ENCODE measurements around the gene RNF38.
"Not testable (repeated sequence)": the region's sequence is repeated elsewhere in the genome, so short reads cannot be mapped to it uniquely, and the experiment has no call there.

RNF38 gene

DNA sequence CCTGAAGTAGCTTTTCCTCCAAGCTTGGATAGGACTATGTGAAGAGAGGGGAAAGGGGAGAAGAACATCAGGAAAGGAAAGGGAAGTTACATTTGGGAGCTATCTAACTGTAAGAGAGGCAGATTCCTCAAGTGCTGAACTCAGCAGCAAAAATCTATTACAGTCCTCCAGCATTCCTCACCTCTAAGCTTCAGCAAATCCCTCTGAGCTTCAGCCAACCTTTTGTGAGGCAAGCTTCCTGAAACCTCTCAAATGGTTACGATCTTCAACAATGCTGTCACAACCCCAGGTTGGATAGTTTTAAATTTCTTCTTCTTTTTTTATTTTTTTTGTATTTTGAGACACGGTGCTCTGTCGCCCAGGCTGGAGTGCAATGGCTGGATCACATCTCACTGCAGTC lies 2.5 kb upstream of the RNF38 start:
- DNase-seq, result no peak

DNA sequence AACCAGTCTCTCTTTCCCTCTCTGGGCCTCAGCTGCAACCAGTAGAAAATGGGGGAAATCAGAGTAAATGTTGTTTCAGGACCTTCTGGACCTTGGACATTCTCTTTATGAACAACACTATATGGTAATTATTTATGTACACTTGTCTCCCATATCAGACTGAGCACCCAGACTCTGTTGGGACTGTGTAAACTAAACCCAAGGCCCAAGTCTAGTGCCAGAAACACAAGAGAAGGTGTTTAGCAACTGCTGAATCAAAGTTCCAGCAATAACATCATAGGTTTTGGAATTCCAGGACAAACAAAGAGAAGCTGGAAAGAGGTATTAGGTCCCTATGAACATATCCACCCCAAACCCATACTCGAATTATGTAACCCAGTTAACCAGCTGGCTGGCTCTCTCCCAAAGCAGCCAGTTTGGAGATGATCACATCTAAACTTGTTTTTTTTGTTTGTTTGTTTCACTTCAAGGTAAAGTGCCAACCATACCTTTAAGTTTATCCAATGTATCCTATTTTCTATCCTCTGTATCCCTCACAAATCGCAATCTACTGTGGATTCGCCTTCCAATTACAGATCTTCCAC lies 1.9 kb upstream of the RNF38 start:
- DNase-seq, result no peak

DNA sequence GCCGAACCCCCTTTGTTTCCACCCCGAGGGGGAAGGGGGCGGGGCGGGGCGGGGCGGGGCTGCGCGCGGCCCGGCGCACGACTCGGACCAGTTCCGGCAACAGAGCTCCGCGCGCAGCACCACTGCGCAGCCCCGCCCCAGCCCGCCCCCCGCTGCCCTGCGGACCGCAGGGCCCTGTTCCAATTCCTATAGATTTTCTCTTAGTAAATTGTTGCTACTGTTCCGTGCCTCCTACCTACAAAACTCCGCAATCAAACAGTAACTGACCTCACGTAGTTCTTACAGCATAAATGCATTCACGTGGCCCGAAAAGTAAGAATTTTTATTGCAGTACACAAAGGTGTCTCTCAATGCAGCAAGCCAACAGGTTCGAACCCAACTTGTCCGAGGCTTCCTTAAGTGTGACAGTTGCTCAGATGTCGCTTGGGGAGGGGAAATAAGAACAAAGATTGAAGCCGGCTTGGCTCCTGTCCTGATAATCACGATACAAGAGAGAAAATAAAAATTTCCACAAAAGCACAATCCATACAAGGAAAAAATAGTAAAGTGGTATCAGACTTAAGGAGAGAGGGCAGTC lies 1.2 kb upstream of the RNF38 start:
- peak; percentile 83 for DNase-seq

DNA sequence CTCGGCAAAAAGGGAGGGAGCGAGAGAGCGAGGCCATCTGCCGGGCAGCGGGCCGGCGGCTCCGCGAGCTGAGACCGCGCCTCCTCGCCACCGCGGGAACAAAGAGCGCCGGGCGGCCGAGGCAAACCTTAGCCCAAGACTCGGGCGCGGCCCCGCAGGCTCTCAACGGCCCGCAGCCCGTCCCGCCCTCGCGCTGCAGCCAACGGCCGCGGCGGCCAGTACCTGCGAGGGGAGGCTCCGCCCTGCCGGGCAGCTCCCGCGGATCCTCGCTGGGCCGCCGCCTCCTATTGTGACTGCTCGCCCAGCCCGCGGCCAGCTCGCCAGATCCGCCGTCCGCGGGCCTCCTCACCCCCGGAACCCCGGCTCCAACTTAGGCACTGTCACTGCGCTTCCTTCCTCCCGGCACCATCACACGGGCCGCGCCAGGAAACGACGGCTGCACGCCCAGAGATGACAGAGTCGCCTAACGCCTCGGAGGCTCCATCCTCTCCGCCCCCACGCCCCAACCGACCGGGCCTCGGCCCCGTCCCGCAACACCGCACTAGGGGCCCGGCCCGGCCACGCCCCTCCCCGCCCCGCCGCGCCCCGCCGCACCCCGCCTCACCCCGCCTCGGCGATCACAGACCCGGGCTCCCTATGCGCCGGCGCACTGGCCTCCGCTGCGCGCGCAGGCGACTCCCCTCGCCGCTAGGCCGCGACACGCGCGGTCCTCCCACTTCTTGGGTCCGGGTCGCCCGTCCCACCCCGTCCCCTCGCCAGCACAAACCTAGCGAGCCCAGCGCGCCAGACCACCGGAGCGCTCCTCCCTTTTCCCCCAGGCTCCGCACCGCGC lies 479 bp upstream of the RNF38 start:
- peak; percentile 83 for DNase-seq

DNA sequence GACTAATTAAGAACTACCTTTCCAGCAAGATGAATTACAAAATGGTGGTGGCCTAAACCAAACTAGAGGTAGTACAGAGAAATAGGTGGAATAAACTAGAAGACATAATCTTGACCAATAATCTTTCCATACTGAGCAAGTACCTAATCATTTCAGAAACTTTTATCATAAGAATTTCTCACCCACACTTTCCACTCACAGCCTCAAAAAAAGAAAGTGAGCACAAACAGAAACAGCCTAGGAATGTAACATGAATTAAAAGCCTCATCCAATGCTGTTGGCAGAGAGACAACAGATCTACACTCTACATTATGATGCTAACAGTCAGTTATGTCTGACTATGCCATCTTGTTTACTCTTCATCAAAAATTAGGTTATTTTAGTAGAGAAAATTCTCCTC lies 1.3 kb downstream of the RNF38 start:
- DNase-seq, result no peak

DNA sequence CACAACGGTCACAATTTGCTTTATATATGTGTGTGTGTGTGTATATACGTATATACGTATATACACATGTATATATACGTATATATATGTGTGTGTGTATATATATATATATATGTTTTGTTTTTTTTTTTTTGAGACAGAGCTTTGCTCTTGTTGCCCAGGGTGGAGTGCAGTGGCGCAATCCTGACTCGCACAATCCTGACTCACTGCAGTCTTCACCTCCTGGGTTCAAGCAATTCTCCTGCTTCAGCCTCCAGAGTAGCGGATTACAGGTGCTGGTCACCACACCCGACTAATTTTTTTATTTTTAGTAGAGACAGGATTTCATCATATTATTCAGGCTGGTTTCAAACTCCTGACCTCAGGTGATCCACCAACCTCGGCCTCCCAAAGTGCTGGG lies 3.1 kb downstream of the RNF38 start:
- DNase-seq, result no peak

DNA sequence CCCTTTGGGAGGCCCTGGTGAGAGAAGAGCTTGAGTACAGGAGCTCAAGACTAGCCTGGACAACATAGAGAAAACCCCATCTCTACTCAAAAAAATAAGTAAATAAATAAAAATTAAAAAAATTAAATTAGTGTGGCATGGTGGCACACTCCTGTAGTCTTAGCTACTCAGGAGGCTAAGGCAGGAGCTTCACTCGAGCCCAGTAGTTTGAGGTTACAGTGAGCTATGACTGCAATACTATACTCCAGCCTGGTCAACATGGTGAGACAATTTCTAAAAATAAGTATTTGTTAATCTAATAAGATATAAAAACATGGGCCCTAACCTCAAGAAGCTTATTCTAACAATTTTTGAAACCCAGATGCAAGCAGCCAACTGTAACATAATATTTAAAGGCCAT lies 7.6 kb downstream of the RNF38 start:
- no peak for DNase-seq

DNA sequence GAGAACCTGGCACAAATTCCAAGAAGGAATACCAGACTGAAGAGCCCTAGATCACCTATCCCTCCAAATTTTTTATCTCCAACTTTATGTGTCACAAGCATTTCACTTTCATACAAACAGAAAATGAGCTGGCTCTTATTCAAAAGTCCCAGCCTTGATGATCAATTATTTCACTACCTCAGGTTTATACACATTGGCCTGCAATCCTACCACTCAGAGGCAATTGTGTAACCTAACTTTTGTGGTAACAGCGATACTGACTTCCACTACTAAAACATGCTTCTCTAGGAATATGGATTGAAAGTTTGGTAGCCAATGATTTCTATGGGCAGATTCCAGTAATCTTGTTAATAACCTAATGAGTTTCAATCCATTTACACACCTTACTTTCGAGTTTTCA lies 10.5 kb downstream of the RNF38 start:
- DNase-seq, result no peak

DNA sequence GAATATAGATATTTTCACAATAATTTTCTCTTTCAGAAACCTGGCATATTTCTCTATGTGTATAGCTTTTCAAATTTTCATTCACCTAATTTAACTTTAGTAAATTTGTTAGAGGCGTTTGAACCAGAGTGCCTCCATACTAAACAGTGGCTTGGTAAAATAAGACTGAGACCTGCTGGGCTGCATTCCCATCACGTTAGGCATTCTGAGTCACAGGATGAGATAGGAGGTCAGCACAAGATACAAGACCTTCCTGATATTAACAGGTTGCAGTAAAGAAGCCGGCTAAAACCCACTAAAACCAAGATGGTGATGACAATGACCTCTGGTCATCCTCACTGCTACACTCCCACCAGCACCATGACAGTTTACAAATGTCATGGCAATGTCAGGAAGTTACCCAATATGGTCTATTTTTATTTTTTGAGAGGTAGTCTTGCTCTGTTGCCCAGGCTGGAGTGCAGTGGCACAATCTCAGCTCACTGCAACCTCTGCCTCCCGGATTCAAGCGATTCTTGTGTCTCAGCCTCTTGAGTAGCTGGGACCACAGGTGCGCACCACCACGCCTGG lies 13.6 kb downstream of the RNF38 start:
- not testable (repeated sequence) for DNase-seq

DNA sequence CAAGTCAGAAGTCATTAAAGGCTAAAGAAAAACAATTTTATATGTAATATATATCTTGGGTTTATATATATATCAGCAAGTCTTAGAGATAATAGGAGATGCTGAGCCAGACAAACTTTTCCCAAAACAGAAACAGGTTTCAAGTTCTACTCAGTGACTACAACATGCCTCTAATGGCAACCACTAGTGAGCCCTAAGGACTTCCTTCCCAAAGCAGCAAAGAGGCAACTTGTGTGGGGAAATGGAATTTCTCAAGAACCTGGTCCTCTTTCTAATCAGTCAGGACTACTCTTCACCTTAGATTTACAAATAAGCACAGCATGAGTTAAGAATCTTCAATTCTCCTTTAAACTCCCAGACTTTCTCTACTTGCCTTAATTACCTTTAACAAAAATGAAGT lies 17.6 kb downstream of the RNF38 start:
- DNase-seq, result no peak

DNA sequence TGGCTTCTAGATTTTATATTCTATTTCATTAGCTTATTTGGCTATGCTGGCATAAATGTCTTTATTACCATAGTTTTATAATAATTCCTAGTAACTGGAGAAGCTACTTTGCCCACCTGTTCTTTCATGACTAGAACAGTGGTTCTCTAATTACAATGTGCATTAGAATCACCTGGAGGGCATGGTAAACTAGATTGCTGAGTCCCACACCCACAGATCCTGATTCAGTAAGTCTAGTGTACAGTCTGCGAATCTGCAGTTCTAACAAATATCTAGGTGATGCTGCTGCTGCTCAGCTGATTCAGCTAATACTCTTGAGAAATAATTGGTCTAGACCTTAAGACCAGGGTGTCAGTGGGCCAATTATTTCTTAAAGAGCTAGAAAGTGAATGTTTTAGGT lies 35.5 kb downstream of the RNF38 start:
- no peak for DNase-seq

DNA sequence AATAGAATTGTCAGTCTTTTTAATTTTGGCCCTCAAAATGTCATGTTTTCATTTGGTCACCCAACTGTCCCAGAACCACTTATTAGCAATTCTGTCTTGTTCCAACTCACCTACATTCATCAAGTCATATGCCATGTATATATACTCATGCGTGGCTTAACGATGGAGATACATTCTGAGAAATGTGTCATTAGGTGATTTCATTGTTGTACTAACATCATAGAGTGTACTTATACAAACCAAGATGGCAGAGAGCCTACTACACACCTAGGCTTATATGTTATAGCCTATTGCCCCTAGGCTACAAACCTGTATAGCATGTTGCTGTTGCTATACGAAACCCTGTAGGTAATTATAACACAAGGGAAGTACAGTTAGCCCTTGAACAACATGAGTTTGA lies 36.6 kb downstream of the RNF38 start:
- DNase-seq, result no peak

DNA sequence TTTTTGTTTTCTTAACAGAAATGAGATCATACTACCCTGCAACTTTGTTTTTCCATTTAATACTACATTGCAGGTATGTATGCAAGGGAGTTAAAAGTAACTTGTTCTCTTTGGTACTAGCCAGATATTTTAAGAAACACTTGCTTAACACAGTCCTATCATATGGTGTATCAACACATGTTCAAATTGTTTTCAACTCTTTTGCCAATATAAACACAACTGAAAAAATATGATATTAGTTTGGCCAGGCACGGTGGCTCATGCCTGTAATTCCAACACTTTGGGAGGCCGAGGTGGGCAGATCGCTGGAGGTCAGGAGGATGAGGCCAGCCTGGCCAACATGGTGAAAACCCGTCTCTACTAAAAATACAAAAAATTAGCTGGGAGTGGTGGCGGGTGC lies 41.6 kb downstream of the RNF38 start:
- no peak for DNase-seq

DNA sequence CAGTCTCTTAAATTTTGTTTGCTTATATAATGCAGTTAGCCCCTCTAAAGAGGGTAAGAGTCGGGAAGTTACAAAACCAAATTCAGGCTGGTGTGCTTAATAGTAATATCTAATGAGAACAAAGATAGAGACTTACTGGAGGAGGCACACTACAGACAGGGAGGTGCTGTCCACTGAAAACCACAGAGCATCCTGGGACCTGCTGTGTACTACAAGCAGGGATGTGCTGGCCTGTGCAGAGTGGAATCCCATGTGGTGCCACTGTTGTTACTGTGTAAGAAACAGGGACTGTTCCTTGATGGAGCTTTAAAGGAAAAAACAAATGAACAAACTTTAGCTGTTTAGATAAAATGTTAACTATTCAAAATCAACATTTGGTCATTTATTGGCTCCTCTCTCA lies 42.4 kb downstream of the RNF38 start:
- no peak for DNase-seq

DNA sequence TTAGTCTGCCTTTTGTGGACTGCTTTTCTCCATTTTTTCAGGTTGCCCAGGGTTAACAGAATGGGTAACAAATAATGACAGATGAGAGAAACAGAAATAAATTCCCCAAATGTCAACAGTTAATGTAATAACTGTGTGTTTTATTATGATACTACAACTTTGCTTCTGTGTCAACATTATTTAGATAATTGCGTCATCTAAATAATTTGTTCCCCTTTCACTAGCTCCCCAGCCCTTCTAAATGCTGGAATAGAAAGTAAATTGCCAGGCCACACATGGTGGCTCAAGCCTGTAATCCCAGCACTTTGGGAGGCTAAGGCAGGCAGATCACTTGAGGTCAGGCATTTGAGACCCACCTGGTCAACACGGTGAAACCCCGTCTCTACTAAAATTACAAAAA lies 53.5 kb downstream of the RNF38 start:
- DNase-seq, result no peak

DNA sequence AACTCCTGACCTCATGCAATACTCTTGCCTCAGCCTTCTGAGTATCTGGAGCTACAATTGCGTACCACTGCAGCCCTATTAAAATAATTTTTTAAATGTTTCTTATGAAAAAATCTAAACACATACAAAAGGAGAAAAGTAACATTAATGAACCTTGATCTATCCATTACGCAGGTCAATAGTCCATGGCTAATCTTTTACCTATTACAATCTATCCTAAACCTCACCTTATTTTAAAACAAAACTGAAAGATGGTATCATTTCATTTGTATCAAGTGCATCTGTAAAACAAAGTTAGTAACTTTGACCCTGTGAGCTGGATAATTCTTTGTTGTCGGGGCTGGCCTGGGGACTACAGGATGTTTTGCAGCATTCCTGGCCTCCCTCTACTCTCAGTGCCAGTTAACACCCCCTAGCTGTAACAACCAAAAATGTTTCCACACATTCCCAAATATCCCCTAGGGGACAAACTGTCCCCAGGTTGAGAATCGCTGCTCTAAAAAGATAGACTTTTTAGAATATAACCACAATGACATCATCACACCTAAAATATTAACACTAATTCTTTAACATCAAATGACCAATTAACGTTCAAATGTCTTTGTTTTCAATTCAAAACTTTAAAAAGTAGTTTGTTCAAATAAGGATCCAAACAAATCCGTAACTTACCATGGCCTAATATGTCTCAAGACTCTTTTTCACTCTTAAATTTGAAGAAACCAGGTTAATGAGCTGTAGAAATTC lies 54.8 kb downstream of the RNF38 start:
- no peak for DNase-seq

DNA sequence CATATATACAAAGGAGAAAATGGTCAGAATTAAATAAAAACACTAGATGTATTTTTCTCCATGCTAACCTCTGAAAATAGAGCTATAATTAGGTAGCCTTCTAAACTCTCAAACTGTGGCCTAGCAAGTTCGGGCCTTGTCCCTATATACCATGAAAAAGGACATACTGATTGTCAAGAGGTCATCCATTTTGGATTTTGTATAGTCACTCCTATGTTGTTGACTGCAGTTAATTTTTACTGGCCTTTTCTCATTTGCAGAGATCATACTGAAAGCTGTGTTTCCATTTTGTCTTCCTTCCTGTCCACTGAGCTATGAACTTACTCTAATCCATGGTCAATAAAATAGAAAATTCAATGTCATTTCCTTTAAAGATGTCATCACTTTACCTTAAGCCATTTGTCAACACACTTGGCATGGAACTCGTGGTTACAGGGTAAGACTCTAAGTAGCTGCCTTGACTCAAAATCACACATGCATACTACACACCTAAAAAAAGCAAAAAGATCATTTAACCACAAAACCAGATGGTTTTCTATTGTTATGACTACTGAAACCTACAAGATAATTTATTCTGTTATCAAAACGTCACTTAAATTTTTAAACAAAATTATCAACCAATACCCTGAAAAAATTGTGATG lies 58.0 kb downstream of the RNF38 start:
- DNase-seq, result no peak

DNA sequence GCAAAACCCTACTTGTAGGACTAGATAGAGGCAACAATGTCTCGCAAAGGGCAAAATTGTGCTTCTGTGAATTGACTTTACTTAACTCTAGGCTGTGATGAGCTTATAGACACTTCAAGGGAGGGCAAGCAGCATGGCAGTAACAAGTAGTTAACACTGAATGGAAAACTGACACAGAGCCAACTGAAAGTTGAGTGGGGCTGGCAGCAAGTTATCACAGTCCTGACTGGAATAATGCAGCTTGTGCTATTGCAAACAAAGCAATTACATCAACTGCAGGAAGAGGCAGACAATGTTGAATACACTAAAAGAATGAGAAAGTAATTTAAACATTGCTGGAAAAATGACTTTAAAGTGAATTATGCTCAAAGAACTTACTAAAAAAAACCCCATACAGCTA lies 62.2 kb downstream of the RNF38 start:
- no peak for DNase-seq

DNA sequence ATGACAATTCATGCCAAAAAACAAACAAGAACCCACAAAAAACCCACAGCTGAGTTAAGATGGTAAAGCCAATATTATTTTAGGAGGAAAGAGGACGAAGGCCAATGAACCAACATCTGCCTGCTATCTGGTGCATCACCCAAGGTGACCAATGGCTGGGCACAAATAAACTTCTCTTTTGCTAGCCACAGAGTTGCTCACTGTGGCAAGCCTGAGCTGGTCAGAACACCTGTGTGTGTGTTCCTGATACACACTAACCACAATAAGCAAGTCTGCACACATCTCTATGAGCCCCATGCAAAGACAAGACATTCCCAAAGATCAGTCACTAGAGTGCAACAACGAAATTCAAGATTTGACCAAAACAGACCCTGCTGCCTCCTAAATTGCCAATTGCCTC lies 63.1 kb downstream of the RNF38 start:
- DNase-seq, result no peak

DNA sequence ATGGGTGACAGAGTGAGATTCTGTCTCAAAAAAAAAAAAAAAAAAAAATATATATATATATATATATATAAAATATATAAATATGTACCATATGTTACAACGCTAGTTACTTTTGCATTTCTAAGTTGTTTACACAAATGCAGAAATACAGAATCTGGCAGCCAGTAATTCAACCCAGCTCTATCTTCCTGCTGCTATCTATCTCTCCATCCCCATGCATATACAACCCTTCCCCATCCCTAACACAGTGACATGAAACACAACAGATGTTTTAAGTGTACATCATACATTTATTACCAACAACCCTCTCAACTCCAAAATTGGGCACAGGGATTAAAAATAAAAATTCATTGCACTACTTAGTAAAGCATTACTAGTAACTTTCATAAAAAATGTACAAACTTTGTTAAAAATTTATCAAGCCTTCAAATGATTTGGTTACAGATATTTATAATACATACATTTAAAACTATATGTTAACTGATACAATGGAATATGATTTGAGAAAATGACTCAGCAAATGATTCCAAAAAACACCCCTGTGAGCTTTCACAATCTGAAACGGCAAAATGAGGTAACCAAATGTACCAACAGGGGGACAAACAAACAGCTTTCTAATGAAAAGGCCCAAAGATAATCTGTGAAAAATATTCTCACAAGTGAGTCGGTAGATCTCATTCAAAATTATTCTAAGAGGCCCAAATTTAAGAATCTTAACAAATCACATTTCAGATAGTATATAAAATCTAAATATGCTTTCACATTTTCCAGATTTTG lies 63.8 kb downstream of the RNF38 start:
- DNase-seq, result no peak

DNA sequence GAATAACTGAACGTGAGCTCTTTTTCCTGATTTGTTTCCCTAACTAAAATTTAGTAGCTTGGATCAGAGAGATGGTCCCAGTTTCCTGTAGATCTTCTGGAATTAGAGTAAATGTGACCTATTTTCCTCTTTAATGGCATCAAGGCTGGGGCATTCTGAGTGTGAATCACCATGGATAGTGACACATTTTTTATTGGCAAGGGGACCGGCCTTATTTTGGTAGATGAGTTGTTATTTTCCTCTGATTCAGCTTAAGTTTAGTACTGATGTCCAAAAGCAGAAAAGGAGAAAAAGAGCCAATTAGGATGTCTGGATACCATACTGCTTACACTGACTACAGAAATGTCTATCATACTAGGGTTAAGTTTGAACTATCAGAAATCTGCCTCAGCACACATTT lies 68.1 kb downstream of the RNF38 start:
- DNase-seq, result no peak

DNA sequence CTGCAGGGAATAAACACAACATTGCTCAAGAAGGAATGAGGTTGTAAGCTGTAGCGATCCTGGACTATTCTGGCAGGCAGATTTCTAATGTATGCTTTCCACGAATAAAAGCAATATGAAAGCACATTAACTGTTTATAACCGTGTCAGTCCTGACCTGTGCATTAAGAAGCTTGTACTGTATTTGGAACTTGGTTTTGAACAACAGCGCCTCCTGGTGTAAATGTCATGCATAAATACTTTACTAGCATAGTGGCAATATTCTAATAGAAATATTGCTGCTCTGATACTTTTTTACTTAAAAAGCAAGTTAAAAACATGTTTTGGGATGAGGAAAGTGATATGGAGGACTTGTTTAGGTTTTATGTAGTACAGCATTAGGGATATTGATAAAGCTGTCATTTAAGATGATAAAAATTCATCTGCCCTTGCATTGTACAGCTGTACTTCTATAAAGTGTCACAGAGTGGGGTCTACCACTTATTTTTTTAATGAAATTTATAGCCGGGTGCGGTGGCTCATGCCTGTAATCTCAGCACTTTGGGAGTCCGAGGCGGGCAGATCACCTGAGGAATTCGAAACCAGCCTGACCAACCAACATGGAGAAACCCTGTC lies 71.2 kb downstream of the RNF38 start:
- DNase-seq, result peak; percentile 51

All from NCI-H2227 treated with DMSO at 0.1 percent for 48 hours (cell line).